Measurements from ENCODE around the gene REEP1. TPM values are rescaled to one million over a fixed set of nuclear protein-coding genes. Genes with fewer than 3 reads are reported as not detected.

The REEP1 gene
- total and polyA plus RNA-seq, 4 experiments from 2014 or later = 0.15 TPM; not detected in 3

DNA sequence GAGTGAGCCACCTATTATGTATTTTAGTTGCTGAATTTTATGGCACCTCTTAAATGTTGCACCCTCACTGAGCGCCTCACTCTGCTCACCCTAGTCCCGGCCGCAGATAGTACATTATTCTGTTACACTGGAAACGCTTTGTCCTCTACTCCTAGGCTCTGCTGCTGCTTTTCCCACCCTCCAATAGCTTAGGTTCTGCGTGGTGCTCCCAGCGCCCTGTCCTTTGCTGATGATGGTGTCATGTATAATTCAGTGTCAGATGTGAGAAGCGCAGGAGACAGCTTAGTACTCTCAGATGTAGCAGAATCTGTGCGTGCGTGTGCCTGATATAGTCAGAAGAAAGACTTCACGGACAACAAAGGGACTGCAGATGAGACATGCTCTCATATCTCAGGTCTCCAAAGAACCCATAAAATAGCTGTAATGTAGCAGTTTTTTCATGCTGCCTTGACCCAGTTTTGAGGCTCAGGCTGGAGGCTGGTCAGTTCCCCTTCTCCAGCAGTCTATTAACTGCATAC, 1.4 kb upstream of the REEP1 start:
- intact Hi-C loops (cut with micrococcal nuclease) = no loop called here
- Mint-ChIP-seq H3K36me3 (peaks cover 9 to 13% of the 10 kb centered on the region in 2 donors), H3K9me3 (peaks cover 6 to 32% (median 28%) of the 10 kb centered on the region in 8 donors), H3K27ac (no peak overlapping the region), H3K4me1 (peaks cover 8 to 19% (median 14%) of the 10 kb centered on the region in 4 donors), H3K27me3 (peaks cover 46 to 62% of the 10 kb centered on the region in 2 donors), H3K4me3 (peak overlapping the region in 5 of 8 donors; percentile 4 to 66 (median 44))
- CTCF ChIA-PET (ENCODE audit: partially characterized antibody) = no interaction called here
- H3K9me3 ChIP-seq (ENCODE audit: control insufficient read depth in 1 of 2, low read length in 2 of 2) = no peaks in the 10 kb centered on the region
- H3K4me1 ChIP-seq (ENCODE audit: insufficient read depth, low read length) = peaks cover 5% of the 10 kb centered on the region
- no peak overlapping the region for H3K4me3 ChIP-seq (ENCODE audit: low read length in 2 of 2)
- H3K27ac ChIP-seq (ENCODE audit: low read depth, low read length) = no peak overlapping the region
- peaks cover 29% of the 10 kb centered on the region for H3K27me3 ChIP-seq (ENCODE audit: insufficient read depth, low read length)
- POLR2A ChIA-PET (ENCODE audit: partially characterized antibody) = no interaction called here
- no peak for DNase-seq
- no peaks in the 10 kb centered on the region for H3K36me3 ChIP-seq (ENCODE audit: insufficient read depth, low read length)

DNA sequence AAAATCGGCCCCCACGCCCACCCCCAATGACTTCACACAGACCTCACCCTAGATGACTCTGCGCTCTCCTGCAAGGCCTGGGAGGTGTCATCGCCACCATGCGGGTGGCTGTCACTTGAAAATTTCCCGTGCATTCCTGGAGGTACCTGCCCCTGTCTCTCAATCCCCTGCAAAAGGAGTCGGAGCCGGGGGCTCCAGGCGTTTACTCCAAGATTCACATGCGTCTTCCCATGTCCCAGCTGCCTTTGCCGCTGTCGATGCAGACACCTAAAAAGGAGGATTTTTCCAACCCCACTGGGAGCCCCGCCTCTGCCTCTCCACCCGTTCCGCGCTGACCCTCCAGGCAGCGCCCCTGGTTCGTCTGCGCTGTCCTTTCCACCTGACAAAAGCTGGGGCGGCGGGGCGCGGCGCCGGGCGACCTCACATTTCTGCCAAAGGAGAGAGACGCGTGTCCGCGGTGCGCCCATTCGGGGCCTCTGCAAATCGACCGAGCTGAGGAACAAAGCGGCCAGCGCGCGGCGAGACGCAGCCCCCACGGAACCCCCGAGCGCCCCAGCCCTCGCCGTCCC, 667 bp downstream of the REEP1 start:
- no peaks in the 10 kb centered on the region for H3K36me3 ChIP-seq (ENCODE audit: insufficient read depth, low read length)
- Mint-ChIP-seq H3K9me3 (peaks cover 6 to 24% (median 17%) of the 10 kb centered on the region in 8 donors), H3K27ac (no peak overlapping the region), H3K4me3 (peak overlapping the region; percentile 58 to 82 (median 66)), H3K4me1 (peaks cover 8 to 19% (median 14%) of the 10 kb centered on the region in 4 donors), H3K36me3 (peaks cover 9 to 11% of the 10 kb centered on the region in 2 donors), H3K27me3 (peaks cover 43 to 58% of the 10 kb centered on the region in 2 donors)
- no peak overlapping the region for H3K4me3 ChIP-seq (ENCODE audit: low read length in 2 of 2)
- no peak overlapping the region for H3K27ac ChIP-seq (ENCODE audit: low read depth, low read length)
- H3K9me3 ChIP-seq (ENCODE audit: control insufficient read depth in 1 of 2, low read length in 2 of 2) = no peaks in the 10 kb centered on the region
- DNase-seq = no peak
- H3K4me1 ChIP-seq (ENCODE audit: insufficient read depth, low read length) = peaks cover 5% of the 10 kb centered on the region
- ChIA-PET CTCF (ENCODE audit: partially characterized antibody) (no interaction called here), POLR2A (ENCODE audit: partially characterized antibody) (no interaction called here)
- intact Hi-C loops (cut with micrococcal nuclease) = no loop called here
- H3K27me3 ChIP-seq (ENCODE audit: insufficient read depth, low read length) = peaks cover 29% of the 10 kb centered on the region

DNA sequence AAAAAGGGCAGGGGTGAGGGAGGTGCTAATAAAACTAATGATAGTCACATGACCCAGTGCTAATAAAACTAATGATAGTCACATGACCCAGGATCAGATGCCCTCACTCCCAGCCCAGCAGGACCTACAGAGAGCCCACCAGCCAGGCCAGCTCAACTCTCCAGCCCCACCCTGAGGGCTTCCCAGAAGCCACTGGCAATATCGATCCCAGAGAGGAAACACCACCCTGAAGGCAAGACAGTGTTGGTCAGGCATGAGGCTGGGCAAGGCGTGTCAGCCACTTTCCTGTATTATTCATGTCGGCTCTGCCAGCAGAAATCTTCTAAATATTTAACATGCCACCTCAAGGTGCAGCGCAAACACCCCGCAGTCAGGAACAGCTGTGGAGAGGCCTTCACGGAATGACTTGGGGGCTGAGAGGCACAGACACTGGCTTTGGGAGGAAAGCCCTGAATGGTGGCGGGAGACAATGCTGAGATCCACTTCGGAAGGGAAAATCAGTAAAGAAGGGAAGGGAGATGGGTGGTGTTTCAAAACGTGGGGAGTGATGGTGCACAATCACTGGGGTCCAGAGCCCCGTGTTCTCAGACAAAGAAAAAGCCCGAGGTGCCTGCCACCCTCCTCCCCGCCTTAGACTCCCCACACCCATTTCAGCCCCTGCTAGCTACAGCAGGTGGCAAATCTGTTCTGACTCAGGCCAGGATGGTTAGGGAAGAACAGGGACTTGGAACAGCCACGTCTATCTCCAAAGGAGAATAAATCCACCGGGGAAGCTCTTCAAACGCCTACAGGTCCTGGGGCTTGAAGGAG, 1.4 kb downstream of the REEP1 start:
- no peak for DNase-seq
- Mint-ChIP-seq H3K9me3 (peaks cover 2 to 17% (median 10%) of the 10 kb centered on the region in 8 donors), H3K36me3 (peaks cover 4% of the 10 kb centered on the region in 2 donors), H3K27ac (no peak overlapping the region), H3K4me3 (peak overlapping the region; percentile 37 to 82 (median 66)), H3K27me3 (peaks cover 38 to 53% of the 10 kb centered on the region in 2 donors), H3K4me1 (peaks cover 8 to 19% (median 14%) of the 10 kb centered on the region in 4 donors)
- peaks cover 27% of the 10 kb centered on the region for H3K27me3 ChIP-seq (ENCODE audit: insufficient read depth, low read length)
- H3K9me3 ChIP-seq (ENCODE audit: control insufficient read depth in 1 of 2, low read length in 2 of 2) = no peaks in the 10 kb centered on the region
- no peak overlapping the region for H3K4me3 ChIP-seq (ENCODE audit: low read length in 2 of 2)
- intact Hi-C loops (cut with micrococcal nuclease) = no loop called here
- POLR2A ChIA-PET (ENCODE audit: partially characterized antibody) = no interaction called here
- H3K36me3 ChIP-seq (ENCODE audit: insufficient read depth, low read length) = no peaks in the 10 kb centered on the region
- CTCF ChIA-PET (ENCODE audit: partially characterized antibody) = no interaction called here
- H3K4me1 ChIP-seq (ENCODE audit: insufficient read depth, low read length) = peaks cover 5% of the 10 kb centered on the region
- no peak overlapping the region for H3K27ac ChIP-seq (ENCODE audit: low read depth, low read length)

DNA sequence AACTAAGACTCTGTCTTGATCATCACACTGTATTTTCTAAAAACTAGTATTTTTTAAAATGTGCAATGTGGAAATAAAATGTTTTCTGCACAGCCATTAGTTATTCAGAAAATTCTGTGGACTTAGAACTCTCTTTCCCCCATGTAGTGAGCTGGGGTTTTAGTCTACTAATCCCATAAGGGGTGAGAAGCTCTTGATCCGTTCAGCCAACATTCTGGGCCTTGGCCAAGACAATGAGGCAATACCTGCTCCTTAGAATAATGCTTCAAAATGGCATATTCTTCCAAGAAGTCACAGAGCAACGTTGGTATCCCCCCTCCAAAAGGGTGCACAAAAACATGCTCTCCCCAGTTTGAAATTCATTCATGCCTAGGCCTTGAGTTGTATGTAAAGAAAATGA, 4.0 kb downstream of the REEP1 start:
- H3K36me3 Mint-ChIP-seq = no peaks in the 10 kb centered on the region
- DNase-seq = no peak
- intact Hi-C loops (cut with micrococcal nuclease) = no loop called here
- H3K9me3 Mint-ChIP-seq = no peaks in the 10 kb centered on the region
- peaks cover 8 to 19% (median 13%) of the 10 kb centered on the region in 4 donors for H3K4me1 Mint-ChIP-seq
- Histone ChIP-seq H3K4me3 (ENCODE audit: low read length in 2 of 2) (no peak overlapping the region), H3K9me3 (ENCODE audit: control insufficient read depth in 1 of 2, low read length in 2 of 2) (no peaks in the 10 kb centered on the region), H3K36me3 (ENCODE audit: insufficient read depth, low read length) (no peaks in the 10 kb centered on the region), H3K4me1 (ENCODE audit: insufficient read depth, low read length) (peaks cover 5% of the 10 kb centered on the region), H3K27ac (ENCODE audit: low read depth, low read length) (no peak overlapping the region), H3K27me3 (ENCODE audit: insufficient read depth, low read length) (peaks cover 16% of the 10 kb centered on the region)
- H3K4me3 Mint-ChIP-seq = no peak overlapping the region
- peaks cover 25 to 39% of the 10 kb centered on the region in 2 donors for H3K27me3 Mint-ChIP-seq
- POLR2A ChIA-PET (ENCODE audit: partially characterized antibody) = no interaction called here
- no peak overlapping the region for H3K27ac Mint-ChIP-seq
- CTCF ChIA-PET (ENCODE audit: partially characterized antibody) = no interaction called here

DNA sequence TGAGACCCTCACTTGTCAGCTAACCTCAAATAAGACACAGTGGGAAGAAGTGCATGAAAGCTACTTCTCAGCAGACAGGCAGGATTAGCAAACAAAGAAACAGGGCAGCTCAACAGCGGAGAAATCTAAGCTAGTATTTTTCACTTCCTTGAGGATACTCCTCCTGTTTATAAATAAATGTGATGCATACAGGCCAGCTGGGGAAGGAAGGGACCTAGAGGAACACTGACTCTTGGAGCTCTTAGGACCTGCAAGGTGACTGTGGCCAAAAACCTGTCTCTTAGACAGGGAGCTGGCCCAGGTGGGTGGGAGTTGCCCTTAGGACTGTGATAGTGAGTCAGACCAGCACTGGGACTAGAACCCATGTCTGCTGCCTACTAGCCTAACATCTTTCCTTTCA, 4.8 kb downstream of the REEP1 start:
- H3K27ac Mint-ChIP-seq = no peak overlapping the region
- H3K27me3 Mint-ChIP-seq = peaks cover 20 to 34% of the 10 kb centered on the region in 2 donors
- Histone ChIP-seq H3K4me3 (ENCODE audit: low read length in 2 of 2) (no peak overlapping the region), H3K4me1 (ENCODE audit: insufficient read depth, low read length) (peaks cover 5% of the 10 kb centered on the region), H3K9me3 (ENCODE audit: control insufficient read depth in 1 of 2, low read length in 2 of 2) (no peaks in the 10 kb centered on the region), H3K27ac (ENCODE audit: low read depth, low read length) (no peak overlapping the region), H3K27me3 (ENCODE audit: insufficient read depth, low read length) (peaks cover 10% of the 10 kb centered on the region), H3K36me3 (ENCODE audit: insufficient read depth, low read length) (no peaks in the 10 kb centered on the region)
- H3K4me1 Mint-ChIP-seq = peaks cover 3 to 13% (median 8%) of the 10 kb centered on the region in 4 donors
- ChIA-PET CTCF (ENCODE audit: partially characterized antibody) (no interaction called here), POLR2A (ENCODE audit: partially characterized antibody) (no interaction called here)
- DNase-seq = no peak
- no peaks in the 10 kb centered on the region for H3K9me3 Mint-ChIP-seq
- no peaks in the 10 kb centered on the region for H3K36me3 Mint-ChIP-seq
- intact Hi-C loops (cut with micrococcal nuclease) = no loop called here
- no peak overlapping the region for H3K4me3 Mint-ChIP-seq

DNA sequence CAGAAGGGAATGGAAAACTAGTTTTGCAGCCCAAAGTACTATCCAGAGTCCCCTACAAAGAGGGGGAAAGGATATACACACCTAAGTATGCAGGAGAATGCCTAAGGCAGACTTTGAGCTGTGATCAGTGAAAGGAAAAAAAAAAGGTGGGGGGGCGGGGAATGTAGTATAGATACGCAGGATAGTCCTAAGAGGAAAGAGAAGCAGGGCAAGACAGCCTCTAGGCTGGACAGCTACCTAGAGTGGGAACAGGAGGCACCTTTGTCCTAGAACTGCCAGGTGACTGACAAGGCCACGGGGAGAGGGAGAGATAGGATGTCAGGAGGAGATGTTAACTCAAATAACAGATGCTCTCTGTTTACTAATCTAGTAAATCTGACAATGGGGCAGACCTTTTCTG, 6.0 kb downstream of the REEP1 start:
- Histone ChIP-seq H3K27me3 (ENCODE audit: insufficient read depth, low read length) (peaks cover 6% of the 10 kb centered on the region), H3K9me3 (ENCODE audit: control insufficient read depth in 1 of 2, low read length in 2 of 2) (no peaks in the 10 kb centered on the region), H3K4me1 (ENCODE audit: insufficient read depth, low read length) (no peaks in the 10 kb centered on the region), H3K4me3 (ENCODE audit: low read length in 2 of 2) (no peak overlapping the region), H3K36me3 (ENCODE audit: insufficient read depth, low read length) (no peaks in the 10 kb centered on the region), H3K27ac (ENCODE audit: low read depth, low read length) (no peak overlapping the region)
- intact Hi-C loops (cut with micrococcal nuclease) = no loop called here
- no peak overlapping the region for H3K4me3 Mint-ChIP-seq
- ChIA-PET CTCF (ENCODE audit: partially characterized antibody) (no interaction called here), POLR2A (ENCODE audit: partially characterized antibody) (no interaction called here)
- H3K4me1 Mint-ChIP-seq = peaks cover 1 to 8% (median 4%) of the 10 kb centered on the region in 4 donors
- no peaks in the 10 kb centered on the region for H3K9me3 Mint-ChIP-seq
- H3K27ac Mint-ChIP-seq = no peak overlapping the region
- H3K27me3 Mint-ChIP-seq = peaks cover 15 to 29% of the 10 kb centered on the region in 2 donors
- H3K36me3 Mint-ChIP-seq = no peaks in the 10 kb centered on the region
- no peak for DNase-seq

DNA sequence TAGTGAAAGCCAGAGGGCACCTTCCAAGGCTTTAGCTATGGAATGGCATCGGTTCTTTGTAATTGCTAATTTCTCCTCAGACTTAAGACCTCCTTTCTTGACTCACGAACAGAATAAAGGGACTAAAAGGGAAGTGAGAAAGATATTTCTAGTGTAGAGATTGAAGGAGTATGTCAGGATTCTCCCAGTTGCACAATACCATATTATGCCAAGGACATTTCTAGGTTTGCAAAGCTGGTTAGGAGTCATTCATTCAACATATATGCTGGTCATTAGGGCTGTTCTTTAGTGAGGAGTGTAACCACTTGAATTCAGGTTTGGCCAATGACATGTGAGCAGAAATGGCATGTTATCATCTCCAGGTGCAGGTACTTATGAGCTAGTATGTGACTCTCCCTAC, 7.4 kb downstream of the REEP1 start:
- Histone ChIP-seq H3K27ac (ENCODE audit: low read depth, low read length) (no peak overlapping the region), H3K4me3 (ENCODE audit: low read length in 2 of 2) (no peak overlapping the region), H3K36me3 (ENCODE audit: insufficient read depth, low read length) (no peaks in the 10 kb centered on the region), H3K4me1 (ENCODE audit: insufficient read depth, low read length) (no peaks in the 10 kb centered on the region), H3K9me3 (ENCODE audit: control insufficient read depth in 1 of 2, low read length in 2 of 2) (no peaks in the 10 kb centered on the region), H3K27me3 (ENCODE audit: insufficient read depth, low read length) (no peaks in the 10 kb centered on the region)
- Mint-ChIP-seq H3K27ac (no peak overlapping the region), H3K27me3 (peaks cover 4 to 17% of the 10 kb centered on the region in 2 donors), H3K4me1 (no peaks in the 10 kb centered on the region), H3K4me3 (no peak overlapping the region), H3K36me3 (no peaks in the 10 kb centered on the region), H3K9me3 (no peaks in the 10 kb centered on the region)
- ChIA-PET CTCF (ENCODE audit: partially characterized antibody) (no interaction called here), POLR2A (ENCODE audit: partially characterized antibody) (no interaction called here)
- intact Hi-C loops (cut with micrococcal nuclease) = no loop called here
- no peak for DNase-seq

All from CD4-positive, alpha-beta memory T cell (primary cell).